ENCODE results near the gene CASP7.

DNA sequence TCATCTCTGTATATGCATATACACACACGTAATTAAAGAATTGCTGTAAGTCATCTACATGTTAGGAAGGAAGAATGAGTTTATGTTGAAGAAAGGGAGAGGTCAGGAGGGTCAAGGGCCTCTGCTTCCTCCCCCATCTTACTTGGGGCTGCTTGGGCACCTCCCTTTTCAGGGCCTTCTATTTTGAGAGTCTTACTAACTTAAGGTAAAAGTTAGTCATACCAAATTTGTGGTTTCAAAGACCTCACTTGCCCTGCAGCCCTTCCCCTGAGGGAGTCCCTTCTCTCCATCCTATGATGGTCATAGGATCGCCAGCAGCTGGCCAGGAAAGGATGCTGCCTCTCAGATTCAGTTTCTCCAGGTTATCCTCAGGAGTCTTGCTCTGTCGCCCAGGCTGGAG is 74.4 kb downstream of the CASP7 start:
- TF ChIP-seq POLR2A (IDR thresholded peaks at IDR 0.05; ENCODE audit: low read depth) (no peak), EP300 (IDR thresholded peaks at IDR 0.05) (no peak), POLR2AphosphoS5 (IDR thresholded peaks at IDR 0.05) (no peak)
- TF ChIP-seq, protein P1, sequence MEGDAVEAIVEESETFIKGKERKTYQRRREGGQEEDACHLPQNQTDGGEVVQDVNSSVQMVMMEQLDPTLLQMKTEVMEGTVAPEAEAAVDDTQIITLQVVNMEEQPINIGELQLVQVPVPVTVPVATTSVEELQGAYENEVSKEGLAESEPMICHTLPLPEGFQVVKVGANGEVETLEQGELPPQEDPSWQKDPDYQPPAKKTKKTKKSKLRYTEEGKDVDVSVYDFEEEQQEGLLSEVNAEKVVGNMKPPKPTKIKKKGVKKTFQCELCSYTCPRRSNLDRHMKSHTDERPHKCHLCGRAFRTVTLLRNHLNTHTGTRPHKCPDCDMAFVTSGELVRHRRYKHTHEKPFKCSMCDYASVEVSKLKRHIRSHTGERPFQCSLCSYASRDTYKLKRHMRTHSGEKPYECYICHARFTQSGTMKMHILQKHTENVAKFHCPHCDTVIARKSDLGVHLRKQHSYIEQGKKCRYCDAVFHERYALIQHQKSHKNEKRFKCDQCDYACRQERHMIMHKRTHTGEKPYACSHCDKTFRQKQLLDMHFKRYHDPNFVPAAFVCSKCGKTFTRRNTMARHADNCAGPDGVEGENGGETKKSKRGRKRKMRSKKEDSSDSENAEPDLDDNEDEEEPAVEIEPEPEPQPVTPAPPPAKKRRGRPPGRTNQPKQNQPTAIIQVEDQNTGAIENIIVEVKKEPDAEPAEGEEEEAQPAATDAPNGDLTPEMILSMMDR (IDR thresholded peaks at IDR 0.05): no peak
